ENCODE data around the gene MSANTD7.
A peak's percentile ranks its signal among the peaks of the same experiment; 100 is the strongest.

- peak in 5 of 12 donors; percentile 13 to 37 (median 29) for TF ChIP-seq CTCF (IDR thresholded peaks at IDR 0.05)
- peak in 1 of 2 donors; percentile 72 for TF ChIP-seq POLR2A (IDR thresholded peaks at IDR 0.05)
Measured at GRCh38 chr10:14878266-14879123, 40.4 kb downstream of the MSANTD7 start, which contains the start of gene SUV39H2.

Data from heart left ventricle (tissue), 13 donors.